NCI-H2227 (cell line): Measurements from ENCODE around the gene DISP3.

Experiments
- DNase-seq: peaks from one replicate; lab custom pipeline; 2025; ENCODE audit not compliant: unreplicated experiment; lab: John Stamatoyannopoulos, UW

DISP3 gene

GRCh38 chr1:11505591-11506538, 26.9 kb downstream of the DISP3 start:
- no peak for DNase-seq

- no peak for DNase-seq
Measured at GRCh38 chr1:11507309-11507708, 28.4 kb downstream of the DISP3 start.

- DNase-seq: no peak
Measured at GRCh38 chr1:11513681-11514080, 34.7 kb downstream of the DISP3 start.

GRCh38 chr1:11514366-11514765, 35.4 kb downstream of the DISP3 start:
- DNase-seq: no peak

- DNase-seq: no peak
Measured at GRCh38 chr1:11515368-11516300, 36.7 kb downstream of the DISP3 start.

- no peak for DNase-seq
Measured at GRCh38 chr1:11516961-11517635, 38.1 kb downstream of the DISP3 start.

GRCh38 chr1:11518016-11518701, 39.2 kb downstream of the DISP3 start:
- DNase-seq: no peak

GRCh38 chr1:11518791-11519628, 40.1 kb downstream of the DISP3 start:
- no peak for DNase-seq

GRCh38 chr1:11519629-11520031, 40.7 kb downstream of the DISP3 start:
- DNase-seq: no peak

- no peak for DNase-seq
Measured at GRCh38 chr1:11520531-11521233, 41.7 kb downstream of the DISP3 start.

GRCh38 chr1:11521582-11522399, 42.8 kb downstream of the DISP3 start:
- no peak for DNase-seq

- DNase-seq: no peak
Measured at GRCh38 chr1:11522400-11523235, 43.7 kb downstream of the DISP3 start.

- no peak for DNase-seq
Measured at GRCh38 chr1:11523261-11523660, 44.3 kb downstream of the DISP3 start.

GRCh38 chr1:11523746-11524464, 45.0 kb downstream of the DISP3 start:
- DNase-seq: no peak

- DNase-seq: no peak
Measured at GRCh38 chr1:11524465-11525150, 45.7 kb downstream of the DISP3 start.

- DNase-seq: no peak
Measured at GRCh38 chr1:11525151-11525505, 46.2 kb downstream of the DISP3 start.
